SK-N-SH treated with all-trans-retinoic acid at 6 μM for 48 hours (cell line): ENCODE measurements around the gene LCAT.
A peak's percentile ranks its signal among the peaks of the same experiment; 100 is the strongest.

ENCODE experiments used
- ATAC-seq: fragments of 200-7000 bp; cut with Tn5 transposase; 3 replicates; pipeline ENCODE4 v1.9.1; 2020; ENCODE audit warnings: mild to moderate bottlenecking, moderate library complexity
- ARNTL ChIP-seq: fragments of 450-650 bp; formaldehyde crosslinking; IDR thresholded peaks from 2 replicates; pipeline ENCODE4 v1.5.0; 2020; ENCODE audit warnings: low read depth, mild to moderate bottlenecking, moderate library complexity, borderline replicate concordance
- BACH2 ChIP-seq: fragments of 250-450 bp; sonication (Bioruptor Pico); IDR thresholded peaks from 2 replicates; pipeline ENCODE4 v1.9.0; 2021; ENCODE audit warnings: mild to moderate bottlenecking, borderline replicate concordance
- CREB5 ChIP-seq: fragments of 250-450 bp; sonication (Bioruptor Pico); IDR thresholded peaks from 2 replicates; pipeline ENCODE4 v1.5.1; 2020; ENCODE audit warnings: low read depth, mild to moderate bottlenecking, moderate library complexity
- CSDC2 ChIP-seq: fragments of 250-450 bp; sonication (Bioruptor Pico); IDR thresholded peaks from 2 replicates; pipeline ENCODE4 v1.5.0; 2020; ENCODE audit warnings: mild to moderate bottlenecking, moderate library complexity
- CSRNP3 ChIP-seq: fragments of 250-450 bp; sonication (Bioruptor Pico); IDR thresholded peaks from 2 replicates; pipeline ENCODE4 v1.5.1; 2021; ENCODE audit warnings: mild to moderate bottlenecking, moderate library complexity
- ESRRG ChIP-seq: fragments of 250-450 bp; sonication (Bioruptor Pico); IDR thresholded peaks from 2 replicates; pipeline ENCODE4 v1.6.1; 2021; ENCODE audit warnings: mild to moderate bottlenecking
- GLIS3 ChIP-seq: fragments of 250-450 bp; sonication (Bioruptor Pico); IDR thresholded peaks from 2 replicates; pipeline ENCODE4 v1.5.0; 2020; ENCODE audit warnings: mild to moderate bottlenecking, moderate library complexity
- ISL1 ChIP-seq: fragments of 250-450 bp; sonication (Bioruptor Pico); IDR thresholded peaks from 2 replicates; pipeline ENCODE4 v2.1.2; 2022; ENCODE audit warnings: mild to moderate bottlenecking, moderate library complexity
- PATZ1 ChIP-seq: fragments of 250-450 bp; sonication (Bioruptor Pico); IDR thresholded peaks from 2 replicates; pipeline ENCODE4 v1.8.0; 2020; ENCODE audit warnings: mild to moderate bottlenecking, moderate library complexity, borderline replicate concordance
- POU6F1 ChIP-seq: fragments of 250-450 bp; sonication (Bioruptor Pico); IDR thresholded peaks from 2 replicates; pipeline ENCODE4 v1.8.0; 2021; ENCODE audit warnings: low read depth, mild to moderate bottlenecking, moderate library complexity, borderline replicate concordance
- PPARA ChIP-seq: fragments of 250-450 bp; sonication (Bioruptor Pico); IDR thresholded peaks from 2 replicates; pipeline ENCODE4 v1.5.0; 2020; ENCODE audit warnings: mild to moderate bottlenecking, borderline replicate concordance
- SNAI2 ChIP-seq: fragments of 250-450 bp; sonication (Bioruptor Pico); IDR thresholded peaks from 2 replicates; pipeline ENCODE4 v1.5.0; 2020; ENCODE audit warnings: mild to moderate bottlenecking, moderate library complexity
- TCF4 ChIP-seq: fragments of 250-450 bp; sonication (Bioruptor Pico); IDR thresholded peaks from 2 replicates; pipeline ENCODE4 v1.8.0; 2021; ENCODE audit warnings: mild to moderate bottlenecking, moderate library complexity, borderline replicate concordance
- TOX ChIP-seq: fragments of 250-450 bp; sonication (Bioruptor Pico); IDR thresholded peaks from 2 replicates; pipeline ENCODE4 v1.8.0; 2021; ENCODE audit warnings: mild to moderate bottlenecking, moderate library complexity, borderline replicate concordance
- ZC3H10 ChIP-seq: fragments of 250-450 bp; sonication (Bioruptor Pico); IDR thresholded peaks from 2 replicates; pipeline ENCODE4 v1.5.1; 2021; ENCODE audit warnings: mild to moderate bottlenecking, moderate library complexity
- ZFP3 ChIP-seq: fragments of 250-450 bp; sonication (Bioruptor Pico); IDR thresholded peaks from 2 replicates; pipeline ENCODE4 v1.5.0; 2020; ENCODE audit warnings: mild to moderate bottlenecking, moderate library complexity
- ZFP30 ChIP-seq: fragments of 450-650 bp; formaldehyde crosslinking; IDR thresholded peaks from 2 replicates; pipeline ENCODE4 v1.5.0; 2022; ENCODE audit warnings: mild to moderate bottlenecking, moderate library complexity
- ZNF565 ChIP-seq: fragments of 450-650 bp; formaldehyde crosslinking; conservative IDR thresholded peaks from 2 replicates; pipeline ENCODE4 v1.5.0; 2020; ENCODE audit warnings: low read depth, mild to moderate bottlenecking, moderate library complexity
- ZNF70 ChIP-seq: fragments of 450-650 bp; formaldehyde crosslinking; IDR thresholded peaks from 2 replicates; pipeline ENCODE4 v1.5.0; 2020; ENCODE audit warnings: mild to moderate bottlenecking, moderate library complexity

Gene LCAT

GRCh38 chr16:67942200-67942509 is 1.8 kb downstream of the LCAT start:
- TF ChIP-seq CREB5 (CRISPR knock-in tag) (no peak), ZFP30 (no peak), ZNF70 (no peak), SNAI2 (CRISPR knock-in tag) (no peak), ESRRG (no peak), PPARA (CRISPR knock-in tag) (no peak), TOX (no peak), TCF4 (CRISPR knock-in tag) (no peak), ZC3H10 (CRISPR knock-in tag) (no peak), CSDC2 (CRISPR knock-in tag) (no peak), PATZ1 (CRISPR knock-in tag) (no peak), CSRNP3 (CRISPR knock-in tag) (no peak)

GRCh38 chr16:67941469-67942199 is 2.3 kb downstream of the LCAT start:
- TF ChIP-seq PATZ1 (CRISPR knock-in tag) (no peak), GLIS3 (no peak), ZFP30 (no peak), CSRNP3 (CRISPR knock-in tag) (no peak), ESRRG (no peak), POU6F1 (CRISPR knock-in tag) (no peak), CREB5 (CRISPR knock-in tag) (no peak), ISL1 (CRISPR knock-in tag) (no peak), ZFP3 (CRISPR knock-in tag) (no peak), ZNF70 (no peak)
- TF ChIP-seq, all 23 proteins: peak for 0
- peak; percentile 2 for ATAC-seq

More at GRCh38 chr16:67942200-67942509, 1.8 kb downstream of the LCAT start:
- peak; percentile 73 for ATAC-seq

GRCh38 chr16:67940446-67941089 is 3.4 kb downstream of the LCAT start:
- TF ChIP-seq GLIS3 (no peak), ARNTL (CRISPR knock-in tag) (no peak), POU6F1 (CRISPR knock-in tag) (no peak), BACH2 (CRISPR knock-in tag) (no peak), ZC3H10 (CRISPR knock-in tag) (no peak), PATZ1 (CRISPR knock-in tag) (no peak), ZNF565 (CRISPR knock-in tag) (no peak)
- ATAC-seq = no peak
